ENCODE measurements around the gene CD27. TPM values are rescaled to one million over a fixed set of nuclear protein-coding genes. Genes with fewer than 3 reads are reported as not detected.

Gene CD27
- total and polyA plus RNA-seq, 9 donors = 0.34 to 0.87 (median 0.55) TPM; not detected in 2

DNA sequence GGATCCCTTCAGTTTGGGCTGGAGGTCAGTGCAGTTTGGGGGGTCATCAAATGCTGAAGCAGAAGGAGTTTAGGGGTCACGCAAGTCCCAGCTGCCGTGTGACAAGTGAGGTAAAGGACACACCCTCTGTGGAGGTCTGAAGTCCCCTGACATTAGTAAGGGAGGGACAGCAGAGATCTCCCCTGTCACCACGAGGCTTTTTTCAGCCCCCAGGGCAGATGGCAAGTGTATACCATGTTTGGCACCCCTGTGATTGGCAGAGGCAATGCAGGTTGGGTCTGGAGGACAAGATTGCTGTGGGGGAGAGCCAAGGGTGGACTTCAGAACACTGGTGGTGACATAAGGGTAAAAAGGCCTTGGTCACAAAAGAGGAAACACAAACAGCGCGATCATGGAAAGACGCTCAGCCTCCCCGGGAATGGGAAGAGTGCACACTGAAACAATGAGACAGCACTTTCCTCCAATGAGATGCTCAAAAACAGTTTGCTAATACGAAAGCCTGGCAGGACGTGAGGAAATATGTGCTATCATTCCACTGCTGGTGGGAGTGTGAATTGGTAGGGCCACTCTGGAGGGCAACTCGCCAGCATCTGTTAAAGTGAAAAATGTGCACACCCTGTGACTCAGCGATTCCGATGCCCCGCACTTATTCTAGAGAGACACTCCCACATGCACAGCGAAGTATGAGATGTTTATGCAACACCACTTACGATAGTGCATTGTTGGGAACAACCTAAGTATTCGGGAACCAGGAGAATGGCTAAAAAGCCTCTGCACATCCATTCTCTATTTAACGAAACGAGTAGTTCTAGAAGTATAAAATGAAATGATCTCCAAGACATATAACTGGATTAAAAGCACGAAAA, 14.4 kb upstream of the CD27 start:
- Histone ChIP-seq H3K27me3 (no peaks in the 10 kb centered on the region), H3K9me3 (no peaks in the 10 kb centered on the region), H3K27ac (peak overlapping the region; percentile 33), H3K4me1 (ENCODE audit: insufficient read depth) (peaks cover 4% of the 10 kb centered on the region), H3K36me3 (no peaks in the 10 kb centered on the region), H3K4me3 (peak overlapping the region; percentile 9)
- intact Hi-C loops (cut with DNase I) = no loop called here
- peak; percentile 77 to 93 (median 86) for DNase-seq
- TF ChIP-seq, protein P1, sequence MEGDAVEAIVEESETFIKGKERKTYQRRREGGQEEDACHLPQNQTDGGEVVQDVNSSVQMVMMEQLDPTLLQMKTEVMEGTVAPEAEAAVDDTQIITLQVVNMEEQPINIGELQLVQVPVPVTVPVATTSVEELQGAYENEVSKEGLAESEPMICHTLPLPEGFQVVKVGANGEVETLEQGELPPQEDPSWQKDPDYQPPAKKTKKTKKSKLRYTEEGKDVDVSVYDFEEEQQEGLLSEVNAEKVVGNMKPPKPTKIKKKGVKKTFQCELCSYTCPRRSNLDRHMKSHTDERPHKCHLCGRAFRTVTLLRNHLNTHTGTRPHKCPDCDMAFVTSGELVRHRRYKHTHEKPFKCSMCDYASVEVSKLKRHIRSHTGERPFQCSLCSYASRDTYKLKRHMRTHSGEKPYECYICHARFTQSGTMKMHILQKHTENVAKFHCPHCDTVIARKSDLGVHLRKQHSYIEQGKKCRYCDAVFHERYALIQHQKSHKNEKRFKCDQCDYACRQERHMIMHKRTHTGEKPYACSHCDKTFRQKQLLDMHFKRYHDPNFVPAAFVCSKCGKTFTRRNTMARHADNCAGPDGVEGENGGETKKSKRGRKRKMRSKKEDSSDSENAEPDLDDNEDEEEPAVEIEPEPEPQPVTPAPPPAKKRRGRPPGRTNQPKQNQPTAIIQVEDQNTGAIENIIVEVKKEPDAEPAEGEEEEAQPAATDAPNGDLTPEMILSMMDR (IDR thresholded peaks at IDR 0.05) = no peak
- peak; percentile 80 for TF ChIP-seq EP300 (IDR thresholded peaks at IDR 0.05)
- no peak for TF ChIP-seq POLR2A (IDR thresholded peaks at IDR 0.05)
- 11 to 15% (median 13%) methylated on average over 19 of the region's 19 CpGs for WGBS, 3 donors

DNA sequence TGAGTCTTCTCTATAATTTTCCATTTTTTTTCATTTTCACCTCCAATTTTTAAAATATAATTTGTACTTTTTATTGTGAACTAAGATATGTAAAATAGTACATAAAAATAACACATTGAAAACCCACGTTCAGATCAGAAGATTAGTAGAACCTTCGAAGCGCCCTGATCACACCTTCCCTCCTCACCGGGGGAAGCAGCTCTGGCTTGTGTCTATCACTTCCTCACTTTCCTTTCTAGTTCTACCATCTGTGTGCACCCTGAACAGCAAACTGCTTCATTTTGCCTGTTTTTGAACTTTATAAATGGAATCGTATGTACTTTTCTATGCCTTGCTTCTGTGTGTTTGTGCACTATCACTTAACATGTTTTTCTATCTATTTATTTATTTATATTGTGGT, 11.8 kb upstream of the CD27 start:
- Histone ChIP-seq H3K27me3 (no peaks in the 10 kb centered on the region), H3K27ac (no peak overlapping the region), H3K4me3 (no peak overlapping the region), H3K36me3 (no peaks in the 10 kb centered on the region), H3K9me3 (no peaks in the 10 kb centered on the region), H3K4me1 (ENCODE audit: insufficient read depth) (peaks cover 4% of the 10 kb centered on the region)
- TF ChIP-seq POLR2A (IDR thresholded peaks at IDR 0.05) = no peak
- TF ChIP-seq EP300 (IDR thresholded peaks at IDR 0.05) = no peak
- TF ChIP-seq, protein P1 (IDR thresholded peaks at IDR 0.05) = no peak
- WGBS, 3 donors = 83 to 88% (median 86%) methylated on average over 5 of the region's 5 CpGs
- intact Hi-C loops (cut with DNase I) = no loop called here
- no peak for DNase-seq

GRCh38 chr12:6434205-6435140, 10.3 kb upstream of the CD27 start:
- Histone ChIP-seq H3K9me3 (no peaks in the 10 kb centered on the region), H3K4me3 (no peak overlapping the region), H3K27ac (no peak overlapping the region), H3K27me3 (no peaks in the 10 kb centered on the region), H3K4me1 (ENCODE audit: insufficient read depth) (peaks cover 4% of the 10 kb centered on the region), H3K36me3 (no peaks in the 10 kb centered on the region)
- DNase-seq = peak in 1 of 5 donors; percentile 6
- TF ChIP-seq POLR2A (IDR thresholded peaks at IDR 0.05) (no peak), EP300 (IDR thresholded peaks at IDR 0.05) (no peak)
- TF ChIP-seq, protein P1 (IDR thresholded peaks at IDR 0.05) = no peak
- intact Hi-C loops (cut with DNase I) = no loop called here
- 77 to 80% (median 79%) methylated on average over 17 of the region's 17 CpGs for WGBS, 3 donors

- intact Hi-C loops (cut with DNase I) = no loop called here
- WGBS, 3 donors = 85 to 93% (median 89%) methylated on average over 13 of the region's 13 CpGs
- TF ChIP-seq, protein P1 (IDR thresholded peaks at IDR 0.05) = no peak
- no peak for TF ChIP-seq POLR2A (IDR thresholded peaks at IDR 0.05)
- no peak for TF ChIP-seq EP300 (IDR thresholded peaks at IDR 0.05)
- H3K9me3 ChIP-seq = no peaks in the 10 kb centered on the region
- peak in 1 of 5 donors; percentile 8 for DNase-seq
- H3K36me3 ChIP-seq = no peaks in the 10 kb centered on the region
- no peaks in the 10 kb centered on the region for H3K4me1 ChIP-seq (ENCODE audit: insufficient read depth)
- no peak overlapping the region for H3K27ac ChIP-seq
- H3K27me3 ChIP-seq = no peaks in the 10 kb centered on the region
- no peak overlapping the region for H3K4me3 ChIP-seq
Measured at GRCh38 chr12:6435961-6436715, 8.6 kb upstream of the CD27 start.
